Measurements from ENCODE around the gene UGGT2.
"Not testable (repeated sequence)": the region's sequence is repeated elsewhere in the genome, so short reads cannot be mapped to it uniquely, and the experiment has no call there.

The UGGT2 gene

DNA sequence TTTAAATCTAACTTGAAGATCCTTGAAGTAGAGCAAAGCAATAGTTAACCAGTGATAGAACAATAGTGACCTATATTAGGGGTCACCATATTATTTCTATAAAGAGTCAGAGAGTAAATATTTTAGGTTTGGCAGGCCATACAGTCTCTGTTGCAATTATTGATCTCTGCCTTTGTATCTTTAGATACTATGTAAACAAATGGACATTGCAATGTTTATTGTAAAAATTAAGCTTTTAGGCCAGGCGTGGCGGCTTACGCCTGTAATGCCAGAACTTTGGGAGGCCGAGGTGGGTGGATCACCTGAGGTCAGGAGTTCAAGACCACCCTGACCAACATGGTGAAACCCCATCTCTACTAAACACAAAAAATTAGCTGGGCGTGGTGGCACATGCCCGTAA lies 80.5 kb downstream of the UGGT2 start:
- not testable (repeated sequence) for DNase-seq (ENCODE audit: extremely low read depth in 1 of 2, low read depth in 1 of 2)

DNA sequence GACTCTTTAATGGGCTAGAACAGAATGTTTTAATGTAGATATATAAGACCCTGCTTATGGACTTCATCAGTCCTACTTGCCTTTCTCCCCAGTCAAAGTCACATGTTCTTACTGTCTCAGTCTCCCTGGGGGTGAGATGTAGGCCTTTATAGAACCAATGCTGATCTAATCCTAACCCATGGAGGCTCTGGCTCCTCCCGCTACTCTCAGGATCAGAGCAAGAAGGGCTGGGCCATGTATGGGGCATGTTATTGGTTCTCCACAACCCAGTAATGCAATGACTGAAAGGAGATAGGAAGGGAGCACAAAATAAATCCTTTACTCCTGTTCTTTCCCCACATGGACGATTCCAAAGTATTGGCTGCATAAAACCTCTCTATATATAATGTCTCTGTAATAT lies 82.3 kb downstream of the UGGT2 start:
- DNase-seq (ENCODE audit: extremely low read depth in 1 of 2, low read depth in 1 of 2): no peak

DNA sequence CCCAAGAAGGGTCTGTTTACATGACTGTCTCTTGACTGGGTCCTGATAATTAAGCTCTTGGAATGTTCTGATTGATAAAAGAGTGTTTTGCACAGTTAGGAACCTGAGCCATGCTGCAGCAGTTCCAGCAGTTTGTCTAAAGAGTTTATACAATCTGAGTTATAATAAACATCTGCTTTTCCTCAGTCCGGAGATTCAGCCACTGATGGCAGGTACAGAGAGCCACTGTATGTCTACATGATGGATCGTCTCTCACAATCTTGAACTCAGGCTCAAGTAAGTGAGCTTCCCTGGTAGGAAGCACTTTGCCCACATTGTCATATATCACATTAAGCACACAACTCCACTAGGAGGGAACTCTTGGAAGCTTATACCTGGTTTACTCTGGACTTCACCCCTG lies 84.3 kb downstream of the UGGT2 start:
- DNase-seq (ENCODE audit: extremely low read depth in 1 of 2, low read depth in 1 of 2): no peak

DNA sequence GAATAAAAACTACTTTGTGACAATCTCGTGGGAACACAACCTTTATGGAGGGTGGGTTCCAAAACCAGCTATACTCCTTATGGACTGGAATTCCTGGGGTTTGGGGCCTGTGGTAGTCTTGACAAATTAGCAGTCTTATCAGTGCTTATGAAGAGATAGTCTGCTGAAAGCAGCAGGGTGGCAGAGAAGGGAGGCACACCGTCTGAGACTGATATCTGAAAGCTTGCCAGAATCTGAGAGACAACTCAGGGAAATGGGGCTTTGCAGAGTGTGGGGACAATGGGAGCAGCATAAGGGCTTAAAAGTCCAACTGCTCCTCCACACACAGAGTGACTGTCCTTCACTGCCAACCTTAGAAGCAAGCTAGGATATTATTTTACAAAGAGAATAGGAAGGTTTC lies 95.9 kb downstream of the UGGT2 start:
- DNase-seq (ENCODE audit: extremely low read depth in 1 of 2, low read depth in 1 of 2): no peak

DNA sequence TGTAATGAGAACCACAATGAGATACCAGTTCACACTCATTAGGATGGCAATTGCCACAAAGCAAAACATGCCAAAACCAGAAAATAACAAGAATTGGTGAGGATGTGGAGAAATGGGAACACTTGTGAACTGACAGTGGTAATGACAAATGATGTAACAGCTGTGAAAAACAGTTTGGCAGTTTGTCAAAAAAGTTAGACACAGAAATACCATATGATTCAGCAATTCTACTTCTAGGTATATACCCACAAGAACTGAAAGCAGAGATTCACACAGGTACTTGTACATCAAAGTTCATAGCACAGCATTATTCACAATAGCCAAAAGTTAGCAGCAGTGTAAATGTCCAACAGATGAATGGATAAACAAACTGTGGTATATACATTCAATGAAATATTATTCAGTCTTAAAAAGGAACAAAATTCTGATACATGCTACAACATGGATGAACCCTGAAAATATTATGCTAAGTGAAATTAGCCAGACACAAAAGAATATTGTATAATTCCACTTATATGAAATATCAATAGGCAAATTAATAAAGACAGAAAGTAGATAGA lies 96.5 kb downstream of the UGGT2 start:
- no peak for DNase-seq (ENCODE audit: extremely low read depth in 1 of 2, low read depth in 1 of 2)

DNA sequence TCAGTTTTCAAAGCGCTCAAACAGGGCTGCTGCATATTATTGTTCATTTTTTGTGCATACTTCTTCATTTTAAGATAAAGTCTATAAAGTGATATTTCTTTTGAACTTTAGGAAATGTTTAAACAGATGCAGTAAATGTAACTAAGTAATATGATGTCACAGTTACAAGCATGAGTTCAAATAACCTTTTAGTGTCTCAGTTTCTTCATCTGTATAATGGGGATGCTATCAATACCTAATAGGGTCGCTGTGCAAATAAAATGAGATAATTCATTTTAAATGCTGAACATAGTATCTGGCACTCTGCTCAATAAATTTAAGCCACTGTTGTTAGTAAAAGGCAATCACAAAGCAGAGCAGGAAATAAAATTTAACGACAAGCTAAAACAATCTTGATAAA lies 97.5 kb downstream of the UGGT2 start:
- DNase-seq (ENCODE audit: extremely low read depth in 1 of 2, low read depth in 1 of 2): no peak

DNA sequence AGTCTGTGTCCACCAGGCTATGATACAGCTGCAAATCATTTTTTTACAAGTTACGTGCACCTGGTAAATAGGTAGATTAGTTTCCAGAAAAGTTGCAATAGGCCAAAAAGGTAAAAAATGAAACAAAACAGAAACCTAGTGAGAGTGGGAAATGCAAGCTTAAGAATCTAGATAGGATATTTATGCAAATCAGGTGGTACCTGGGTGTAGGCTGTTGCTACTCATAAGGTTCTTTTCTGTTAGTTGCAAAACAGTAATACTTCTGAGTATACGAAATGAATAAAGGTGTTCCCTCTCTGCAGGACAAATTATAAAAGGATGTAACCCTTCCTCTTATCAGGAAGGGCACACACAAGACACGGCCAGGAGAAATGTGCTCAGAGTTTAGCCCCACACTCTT lies 97.9 kb downstream of the UGGT2 start:
- DNase-seq (ENCODE audit: extremely low read depth in 1 of 2, low read depth in 1 of 2): no peak

DNA sequence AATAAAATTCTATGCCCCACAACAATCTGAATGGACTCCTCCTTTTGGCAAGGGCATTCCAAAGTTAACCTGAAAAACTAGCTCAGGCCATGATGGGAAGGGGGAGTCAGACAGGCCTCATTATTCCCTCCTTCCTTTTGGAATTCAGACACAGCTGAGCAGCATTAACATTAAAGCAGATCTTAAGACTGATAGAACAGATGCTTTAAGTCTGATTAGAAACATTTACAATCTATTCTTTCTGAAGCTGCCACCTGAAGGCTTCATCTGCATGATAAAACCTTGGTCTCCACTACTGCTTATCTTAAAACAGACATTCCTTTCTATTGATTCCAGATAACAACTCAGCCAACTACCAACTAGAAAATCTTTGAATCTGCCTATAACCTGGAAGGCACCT lies 98.9 kb downstream of the UGGT2 start:
- no peak for DNase-seq (ENCODE audit: extremely low read depth in 1 of 2, low read depth in 1 of 2)

DNA sequence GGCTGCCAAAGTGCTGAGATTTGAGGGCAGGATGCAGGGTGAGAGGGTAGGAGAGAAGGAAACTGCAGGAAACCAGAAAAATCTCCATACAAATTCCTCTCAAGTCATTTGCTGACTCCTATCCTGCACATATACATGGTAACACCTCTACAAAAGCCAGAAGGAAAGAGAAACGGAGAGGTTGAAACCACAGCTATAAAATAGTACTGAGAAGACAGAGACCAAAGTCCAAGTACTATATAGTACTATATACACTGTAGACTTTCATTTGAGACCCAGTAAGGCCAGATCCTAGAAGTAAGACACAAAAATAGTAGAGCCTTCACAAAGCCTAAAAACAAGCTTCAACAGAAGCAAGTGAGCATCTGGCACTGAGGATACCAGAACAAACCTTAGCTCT lies 103.1 kb downstream of the UGGT2 start:
- no peak for DNase-seq (ENCODE audit: extremely low read depth in 1 of 2, low read depth in 1 of 2)

DNA sequence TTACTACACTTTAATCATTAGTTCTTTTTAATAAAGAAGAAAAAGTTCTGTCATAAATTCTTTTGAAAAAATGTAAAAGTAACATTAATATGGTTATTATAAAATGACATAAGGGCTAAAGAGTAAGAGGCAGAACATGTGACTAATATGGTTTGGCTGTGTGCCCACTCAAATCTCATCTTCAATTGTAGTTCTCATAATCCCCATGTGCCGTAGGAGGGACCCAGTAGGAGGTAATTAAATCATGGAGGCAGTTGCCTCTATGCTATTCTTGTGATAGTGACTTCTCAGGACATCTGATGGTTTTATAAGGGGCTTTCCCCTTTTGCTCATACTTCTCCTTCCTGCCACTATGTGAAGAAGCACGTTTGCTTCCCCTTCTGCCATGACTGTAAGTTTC lies 104.5 kb downstream of the UGGT2 start:
- DNase-seq (ENCODE audit: extremely low read depth in 1 of 2, low read depth in 1 of 2): no peak

DNA sequence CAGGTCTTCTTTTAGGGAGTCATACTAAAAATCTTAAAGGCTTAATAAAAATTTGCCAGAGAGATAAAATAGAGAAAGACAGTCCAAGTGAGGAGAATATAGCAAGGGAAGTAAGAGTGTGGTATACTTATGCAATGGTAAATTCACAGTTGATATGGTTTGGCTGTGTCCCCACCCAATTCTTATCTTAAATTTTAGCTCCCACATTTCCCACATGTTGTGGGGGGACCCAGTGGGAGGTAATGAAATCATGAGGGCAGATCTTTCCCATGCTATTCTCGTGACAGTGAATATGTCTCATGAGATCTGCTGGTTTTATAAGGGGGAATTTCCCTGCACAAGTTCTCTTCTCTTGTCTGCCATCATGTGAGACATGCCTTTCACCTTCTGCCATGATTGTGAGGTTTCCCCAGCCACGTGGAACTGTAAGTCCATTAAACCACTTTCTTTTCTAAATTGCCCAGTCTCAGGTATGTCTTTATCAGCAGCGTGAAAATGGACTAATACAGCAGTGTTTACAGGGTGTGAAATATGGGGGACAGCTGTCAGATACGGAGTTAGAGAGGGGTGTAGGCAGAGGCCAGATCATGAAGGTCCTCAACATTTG lies 115.4 kb downstream of the UGGT2 start:
- DNase-seq (ENCODE audit: extremely low read depth in 1 of 2, low read depth in 1 of 2): no peak

DNA sequence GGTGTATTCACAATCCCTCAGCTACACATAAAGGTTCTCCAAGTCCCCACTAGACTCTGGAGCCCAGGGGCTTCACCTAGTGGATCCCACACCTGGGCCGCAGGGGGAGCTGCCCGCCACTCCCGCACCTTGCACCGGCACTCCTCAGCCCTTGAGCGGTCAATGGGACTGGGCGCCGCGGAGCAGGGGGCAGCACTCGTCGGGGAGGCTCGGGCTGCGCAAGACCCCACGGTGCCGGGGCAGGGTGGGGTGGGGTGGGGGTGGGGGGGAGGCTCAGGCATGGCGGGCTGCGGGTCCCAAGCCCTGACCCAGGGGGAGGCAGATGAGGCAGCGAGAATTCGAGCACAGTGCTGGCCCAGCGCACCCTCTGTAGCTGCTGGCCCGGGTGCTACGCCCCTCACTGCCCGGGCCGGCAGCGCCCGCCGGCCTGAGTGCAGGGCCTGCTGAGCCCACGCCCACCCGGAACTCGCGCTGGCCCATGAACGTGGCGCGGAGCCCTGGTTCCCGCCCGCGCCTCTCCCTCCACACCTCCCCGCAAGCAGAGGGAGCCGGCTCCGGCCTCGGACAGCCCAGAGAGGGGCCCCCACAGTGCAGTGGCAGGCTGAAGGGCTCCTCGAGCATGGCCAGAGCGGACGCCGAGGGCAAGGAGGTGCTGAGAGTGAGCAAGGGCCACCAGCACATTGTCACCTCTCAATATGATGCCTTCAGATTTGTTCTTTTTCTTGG lies 121.7 kb downstream of the UGGT2 start:
- DNase-seq (ENCODE audit: extremely low read depth in 1 of 2, low read depth in 1 of 2): no peak

DNA sequence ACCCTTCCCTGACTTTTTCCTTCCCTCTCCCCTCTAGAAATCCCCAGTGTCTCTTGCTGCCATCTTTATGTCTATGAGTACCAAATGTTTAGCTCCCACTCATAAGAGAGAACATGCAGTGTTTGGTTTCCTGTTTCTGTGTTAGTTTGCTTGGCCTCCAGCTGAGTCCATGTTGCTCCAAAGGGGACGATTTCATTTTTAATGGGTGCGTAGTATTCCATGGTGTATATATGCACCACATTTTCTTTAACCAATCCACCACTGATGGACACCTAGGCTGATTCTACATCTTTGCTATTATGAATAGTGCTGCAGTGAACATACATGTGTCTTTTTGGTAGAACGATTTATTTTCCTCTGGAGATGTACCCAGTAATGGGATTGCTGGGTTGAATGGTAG lies 123.8 kb downstream of the UGGT2 start:
- DNase-seq (ENCODE audit: extremely low read depth in 1 of 2, low read depth in 1 of 2): no peak

DNA sequence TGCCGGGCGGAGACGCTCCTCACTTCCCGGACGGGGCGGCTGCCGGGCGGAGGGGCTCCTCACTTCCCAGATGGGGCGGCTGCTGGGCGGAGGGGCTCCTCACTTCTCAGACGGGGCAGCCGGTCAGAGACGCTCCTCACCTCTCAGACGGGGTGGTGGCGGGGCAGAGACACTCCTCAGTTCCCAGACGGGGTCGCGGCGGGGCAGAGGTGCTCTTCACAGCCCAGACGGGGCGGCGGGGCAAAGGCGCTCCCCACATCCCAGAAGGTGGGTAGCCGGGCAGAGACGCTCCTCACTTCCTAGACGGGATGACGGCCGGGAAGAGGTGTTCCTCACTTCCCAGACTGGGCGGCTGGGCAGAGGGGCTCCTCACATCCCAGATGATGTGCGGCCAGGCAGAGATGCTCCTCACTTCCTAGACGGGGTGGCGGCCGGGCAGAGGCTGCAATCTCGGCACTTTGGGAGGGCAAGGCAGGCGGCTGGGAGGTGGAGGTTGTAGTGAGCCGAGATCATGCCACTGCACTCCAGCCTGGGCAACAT lies 124.8 kb downstream of the UGGT2 start:
- DNase-seq (ENCODE audit: extremely low read depth in 1 of 2, low read depth in 1 of 2): not testable (repeated sequence)

DNA sequence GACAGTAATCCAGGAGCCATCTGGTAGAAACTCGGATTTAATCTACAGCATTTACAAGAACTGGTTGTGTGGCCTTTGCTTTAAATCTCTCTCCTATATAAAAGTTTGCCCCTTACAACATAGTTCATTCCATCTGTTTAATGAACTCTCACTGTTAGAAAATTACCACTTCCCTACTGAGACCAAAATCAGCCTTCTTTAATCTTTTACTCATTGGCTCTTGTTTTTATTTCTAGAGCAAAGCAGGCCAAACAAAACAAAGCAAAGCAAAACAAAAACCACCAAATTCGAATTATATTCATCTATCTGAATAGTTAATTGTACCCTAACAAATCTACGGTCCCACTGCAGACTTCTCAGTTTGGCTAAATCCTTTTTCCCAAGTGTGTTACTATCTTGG lies 127.0 kb downstream of the UGGT2 start:
- no peak for DNase-seq (ENCODE audit: extremely low read depth in 1 of 2, low read depth in 1 of 2)

DNA sequence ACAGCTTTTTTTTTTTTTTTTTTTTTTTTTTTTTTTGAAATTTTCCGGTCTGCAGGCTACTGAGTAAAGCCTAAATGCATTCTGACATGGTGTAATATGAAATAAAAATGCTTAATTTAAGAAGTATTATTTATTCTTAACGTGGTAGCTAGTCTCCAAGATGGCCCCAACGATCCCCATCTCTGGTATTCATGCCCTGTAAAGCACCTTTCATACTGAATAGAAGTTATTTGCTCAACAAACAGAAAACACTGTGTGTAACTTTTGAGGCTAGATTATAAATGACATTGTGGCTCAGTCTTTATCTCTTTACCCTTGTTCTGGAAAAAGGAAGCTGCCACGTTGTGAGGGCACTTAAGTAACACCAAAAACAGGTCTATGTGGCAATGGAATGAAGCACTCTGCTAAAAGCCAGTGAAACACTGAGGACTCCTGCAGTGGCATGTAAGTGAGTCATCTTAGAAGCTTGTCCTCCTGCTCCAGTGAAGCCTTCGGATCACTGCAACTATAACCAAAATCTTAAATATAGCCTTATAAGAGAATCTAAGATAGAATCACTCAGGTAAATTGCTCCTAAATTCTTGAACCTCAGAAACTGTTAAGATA lies 128.7 kb downstream of the UGGT2 start:
- no peak for DNase-seq (ENCODE audit: extremely low read depth in 1 of 2, low read depth in 1 of 2)

DNA sequence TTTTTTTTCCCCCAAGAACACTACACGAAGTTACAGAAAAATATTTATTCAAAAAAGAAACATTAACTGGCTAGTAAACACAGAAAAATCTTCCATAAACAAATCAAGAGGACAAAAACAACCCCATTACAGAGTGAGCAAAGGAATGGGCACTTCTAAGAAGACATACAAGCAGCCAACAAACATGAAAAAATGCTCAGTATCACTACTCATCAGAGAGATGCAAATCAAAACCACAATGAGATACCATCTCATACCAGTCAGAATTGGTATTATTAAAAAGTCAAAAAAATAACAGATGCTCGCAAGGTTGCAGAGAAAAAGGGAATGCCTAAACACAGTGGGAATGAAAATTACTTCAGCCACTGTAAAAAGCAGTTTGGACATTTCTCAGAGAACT lies 131.7 kb downstream of the UGGT2 start:
- DNase-seq (ENCODE audit: extremely low read depth in 1 of 2, low read depth in 1 of 2): no peak

DNA sequence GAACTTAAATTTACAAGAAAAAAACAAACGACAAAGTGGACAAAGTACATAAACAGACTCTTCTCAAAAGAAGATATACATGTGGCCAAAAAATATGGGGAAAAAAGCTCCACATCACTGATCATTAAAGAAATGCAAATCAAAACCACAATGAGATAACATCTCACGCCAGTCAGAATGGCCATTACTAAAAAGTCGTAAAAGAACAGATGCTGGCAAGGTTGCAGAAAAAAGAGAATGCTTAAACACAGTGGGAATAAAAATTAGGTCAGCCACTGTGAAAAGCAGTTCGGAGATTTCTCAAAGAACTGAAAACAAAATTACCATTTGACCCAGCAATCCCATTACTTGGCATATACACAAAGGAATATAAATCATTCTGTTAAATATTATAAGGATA lies 132.7 kb downstream of the UGGT2 start:
- no peak for DNase-seq (ENCODE audit: extremely low read depth in 1 of 2, low read depth in 1 of 2)

DNA sequence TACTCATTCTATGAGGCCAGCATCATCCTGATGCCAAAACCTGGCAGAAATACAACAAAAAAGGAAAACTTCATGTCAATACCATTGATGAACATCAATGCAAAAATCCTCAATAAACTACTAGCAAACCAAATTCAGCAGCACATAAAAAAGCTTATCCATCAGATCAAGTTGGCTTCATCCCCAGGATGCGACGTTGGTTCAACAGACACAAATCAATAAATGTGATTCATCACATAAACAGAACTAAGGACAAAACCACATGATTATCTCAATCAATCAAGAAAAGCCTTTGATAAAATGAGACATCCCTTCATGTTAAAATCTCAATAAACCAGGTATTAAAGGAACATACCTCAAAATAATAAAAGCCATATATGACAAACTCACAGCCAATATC lies 134.3 kb downstream of the UGGT2 start:
- no peak for DNase-seq (ENCODE audit: extremely low read depth in 1 of 2, low read depth in 1 of 2)

DNA sequence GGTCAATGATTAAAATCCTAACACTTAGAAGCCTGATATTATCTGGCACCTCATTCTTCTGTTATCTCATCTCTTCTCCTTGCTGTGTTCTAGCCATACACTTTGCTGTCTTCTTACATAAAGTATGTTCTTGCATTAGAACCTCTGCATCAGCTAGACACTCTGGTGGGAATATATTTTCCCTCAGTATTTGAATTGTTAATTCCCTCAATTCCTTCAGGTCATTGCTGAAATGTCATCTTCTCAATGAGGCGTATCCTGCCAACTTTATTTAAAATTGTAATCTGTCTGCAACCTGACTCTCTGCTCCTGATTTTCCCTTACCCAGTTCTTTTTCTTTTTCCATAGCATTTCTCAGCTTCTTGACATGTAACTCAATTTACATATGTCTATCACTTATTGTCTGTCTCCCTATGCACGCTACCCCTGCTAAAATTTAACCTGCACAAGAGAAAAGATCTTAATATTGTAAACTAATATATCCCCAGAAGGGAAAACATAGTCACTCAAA lies 138.2 kb downstream of the UGGT2 start:
- no peak for DNase-seq (ENCODE audit: extremely low read depth in 1 of 2, low read depth in 1 of 2)

DNA sequence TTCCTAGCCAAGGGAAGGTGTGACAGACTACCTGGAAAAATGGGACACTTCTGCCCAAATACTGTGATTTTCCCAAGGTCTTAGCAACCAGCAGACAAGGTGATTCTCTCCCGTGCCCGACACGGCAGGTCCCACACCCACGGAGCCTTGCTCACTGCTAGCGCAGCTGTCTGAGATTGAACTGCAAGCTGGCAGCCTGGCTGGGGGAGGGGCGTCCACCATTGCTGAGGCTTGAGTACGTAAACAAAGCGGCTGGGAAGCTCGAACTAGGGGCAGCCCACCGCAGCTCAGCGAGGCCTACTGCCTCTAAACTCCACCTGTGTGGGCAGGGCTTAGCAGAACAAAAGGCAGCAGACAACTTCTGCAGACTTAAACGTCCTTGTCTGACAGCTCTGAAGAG lies 146.2 kb downstream of the UGGT2 start:
- no peak for DNase-seq (ENCODE audit: extremely low read depth in 1 of 2, low read depth in 1 of 2)

DNA sequence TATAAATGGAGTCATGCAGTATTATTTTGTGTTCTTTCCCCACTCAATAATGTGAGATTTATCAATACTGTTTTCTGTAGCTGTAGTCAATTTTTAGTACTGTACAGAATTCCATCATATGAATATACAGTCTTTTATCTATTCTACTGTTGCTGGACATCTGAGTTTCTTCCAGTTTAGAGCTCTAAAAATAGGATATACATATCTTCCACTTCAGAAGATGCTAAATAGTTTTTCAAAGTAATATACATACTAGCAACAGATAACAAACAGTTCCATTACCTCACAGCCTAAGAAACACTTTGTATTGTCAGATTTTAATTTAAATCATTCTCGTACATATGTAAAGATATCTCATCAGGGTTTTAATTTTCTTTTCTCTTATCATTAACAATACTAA lies 149.6 kb downstream of the UGGT2 start:
- no peak for DNase-seq (ENCODE audit: extremely low read depth in 1 of 2, low read depth in 1 of 2)
